Prostate gland (tissue), 2 donors: ENCODE data around the gene CABLES2.

Experiments
- CTCF ChIP-seq, 4 experiments: fragments of 200-600 bp in 2 of 4; fragments of 450-650 bp in 2 of 4; sonication (generic) in 2 of 4; IDR thresholded peaks; 1 replicate in 3 of 4; 2 replicates in 1 of 4; pipeline ENCODE4 v1.5.1; 2016 to 2019; ENCODE audit warnings: antibody characterized with exemption in 4 of 4, mild to moderate bottlenecking in 2 of 4, moderate library complexity in 2 of 4
- POLR2A ChIP-seq: fragments of 450-650 bp; IDR thresholded peaks from one replicate; pipeline ENCODE4 v1.6.1; 2016; ENCODE audit warnings: antibody characterized with exemption, mild to moderate bottlenecking
- POLR2AphosphoS5 ChIP-seq: sonication (generic); formaldehyde crosslinking; IDR thresholded peaks from one replicate; pipeline ENCODE4 v1.6.1; 2017; ENCODE audit warnings: antibody characterized with exemption

GRCh38 chr20:62368392-62368975 is 38.6 kb downstream of the CABLES2 start:
- TF ChIP-seq CTCF (IDR thresholded peaks at IDR 0.05) (no peak), POLR2A (no peak), POLR2AphosphoS5 (no peak)
